Spleen (tissue), 7 donors: ENCODE measurements around the gene CHMP5.

Experiments
- CTCF ChIP-seq, 11 experiments: fragments of 200-600 bp in 7 of 11; fragments of 450-650 bp in 4 of 11; sonication (generic) in 4 of 11; IDR thresholded peaks in 8 of 11; conservative IDR thresholded peaks in 3 of 11; 1 replicate in 7 of 11; 2 replicates in 4 of 11; pipeline versions ENCODE4 v1.4.0 to v1.8.0; 2016 to 2021; ENCODE audit warnings: antibody characterized with exemption in 11 of 11, inconsistent platforms in 4 of 11, mild to moderate bottlenecking in 1 of 11
- POLR2A ChIP-seq, 3 donors: fragments of 450-650 bp; IDR thresholded peaks; one replicate each; pipeline ENCODE4 v1.5.1; 2017; ENCODE audit warnings: antibody characterized with exemption in 3 of 3, mild to moderate bottlenecking in 1 of 3
- POLR2AphosphoS5 ChIP-seq, 3 donors: sonication (generic); formaldehyde crosslinking; IDR thresholded peaks; one replicate each; pipeline ENCODE4 v1.5.1; 2017; ENCODE audit warnings: antibody characterized with exemption in 3 of 3
- donor health status: DM: no; HTN: no; CAD: no; lungs with moderate emphysema.
- donor health status: DM: no; HTN: no; CAD: no.
- donor health status: DM: no; HTN: no; CAD: no.

- TF ChIP-seq CTCF (IDR thresholded peaks at IDR 0.05 in 8 of 11, conservative IDR thresholded peaks at IDR 0.05 in 3 of 11) (no peak), POLR2A (IDR thresholded peaks at IDR 0.05) (no peak), POLR2AphosphoS5 (IDR thresholded peaks at IDR 0.05) (no peak)
These were observed 8.6 kb upstream of the CHMP5 start for GRCh38 chr9:33256236-33256635.
